Measurements from ENCODE around the gene SMARCC1. TPM values are rescaled to one million over a fixed set of nuclear protein-coding genes. Genes with fewer than 3 reads are reported as not detected.
"Not testable (repeated sequence)": the region's sequence is repeated elsewhere in the genome, so short reads cannot be mapped to it uniquely, and the experiment has no call there.

The SMARCC1 gene
- total RNA-seq (2014; rRNA removed) (43.1 and 53.0 TPM in 2 replicates), Bru-seq, nascent RNA (percentile 92 among the genes with signal in this experiment), BruChase-seq, experiment 1, labeled RNA remaining after a 6-hour chase (percentile 85 among the genes with signal in this experiment), BruChase-seq, experiment 2, labeled RNA remaining after a 2-hour chase (percentile 85 among the genes with signal in this experiment)
- long read RNA-seq, full-length matches to known transcripts = 55 of 280 reads
- long read RNA-seq, partial matches to known transcripts = 199 of 280 reads
- long read RNA-seq, other reads (novel, unspliced or antisense) = 26 of 280 reads

DNA sequence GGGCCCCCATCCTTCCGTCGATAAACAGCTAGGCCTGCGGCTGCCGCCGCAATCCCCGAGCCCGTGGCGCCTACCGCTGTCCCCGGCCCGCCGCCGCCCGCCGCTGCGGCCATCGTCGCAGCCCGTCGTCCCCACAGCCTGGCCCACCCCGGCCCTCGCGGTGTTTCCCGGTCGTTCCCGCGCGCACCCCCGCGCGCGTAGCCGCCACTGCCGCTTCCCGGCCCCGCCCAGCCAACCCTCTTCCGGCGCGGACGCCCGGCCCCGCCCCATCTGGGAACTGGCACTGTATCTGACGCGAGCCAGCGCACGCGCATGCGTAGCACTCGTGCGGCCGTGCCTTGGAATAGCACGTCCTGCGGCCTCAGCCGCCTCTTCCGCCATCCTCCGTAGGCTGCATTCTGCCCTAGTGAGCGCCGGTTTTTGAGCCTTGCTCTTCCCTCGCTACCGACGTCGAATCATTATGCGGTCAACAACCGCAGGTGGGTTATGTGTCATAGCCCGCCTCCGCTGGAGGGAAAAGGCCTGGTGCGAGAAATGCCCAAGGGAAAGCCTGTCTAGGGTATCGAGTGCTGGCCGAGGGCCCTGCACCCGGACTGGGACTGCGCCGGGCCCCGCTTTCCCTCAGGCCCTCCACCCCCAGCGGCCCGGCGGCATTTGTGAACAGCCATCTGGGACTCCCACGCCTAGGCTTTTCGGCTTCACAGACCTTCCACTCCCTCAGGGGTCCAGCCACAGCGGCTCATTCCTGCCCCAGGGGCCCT lies at the start of gene SMARCC1:
Gene SMARCC1 (minus strand): TSS at position 209 of the 761 bp plus-strand sequence. CDS start 96 bp downstream, at position 113.
- H2AFZ ChIP-seq (ENCODE audit: low read length) = peak within 1 kb of the TSS; percentile 74
- H3K27me3 ChIP-seq (ENCODE audit: low read length) = no peaks in the 10 kb centered on the region
- H3K36me3 ChIP-seq (ENCODE audit: low read depth, low read length) = no peaks in the 10 kb centered on the region; the same call in 1 of the 2 replicates
- no peaks in the 10 kb centered on the region for H3K9me2 ChIP-seq (replicated peaks; ENCODE audit: low read length)
- H3K4me1 ChIP-seq (ENCODE audit: insufficient read depth, low read length) = peaks cover 20% of the 10 kb centered on the region
- peak within 1 kb of the TSS; percentile 82 for H3K27ac ChIP-seq (ENCODE audit: low read length)
- POLR2A ChIA-PET (ENCODE audit: unreplicated experiment) = interaction anchor here (0.6 to 0.7 kb wide), 2 partner anchors 202 to 495 kb away, joined by 6 to 17 read pairs; no protein-coding TSS in a partner anchor
- peak within 1 kb of the TSS; percentile 98 for H3K9ac ChIP-seq (ENCODE audit: low read length)
- peaks cover 48% of the 10 kb centered on the region for H3K79me2 ChIP-seq (ENCODE audit: low read length)
- ATAC-seq (peak; percentile 87), DNase-seq (peak; percentile 99)
- BruUV-seq (replicated peaks) = TSS peak; percentile 84
- peak within 1 kb of the TSS; percentile 90 for H3K4me2 ChIP-seq (ENCODE audit: low read length)
- intact Hi-C loops (cut with micrococcal nuclease) = loop anchor here (2.0 to 10.0 kb wide), 2 partner anchors 117 to 269 kb away; partner anchors contain the start of gene ELP6
- H3K9me3 ChIP-seq (ENCODE audit: low read length) = no peaks in the 10 kb centered on the region
- peaks cover 23% of the 10 kb centered on the region for H4K20me1 ChIP-seq (ENCODE audit: low read length)
- peak within 1 kb of the TSS; percentile 82 for H3K4me3 ChIP-seq (ENCODE audit: low read length)
- TF ChIP-seq, protein P1, sequence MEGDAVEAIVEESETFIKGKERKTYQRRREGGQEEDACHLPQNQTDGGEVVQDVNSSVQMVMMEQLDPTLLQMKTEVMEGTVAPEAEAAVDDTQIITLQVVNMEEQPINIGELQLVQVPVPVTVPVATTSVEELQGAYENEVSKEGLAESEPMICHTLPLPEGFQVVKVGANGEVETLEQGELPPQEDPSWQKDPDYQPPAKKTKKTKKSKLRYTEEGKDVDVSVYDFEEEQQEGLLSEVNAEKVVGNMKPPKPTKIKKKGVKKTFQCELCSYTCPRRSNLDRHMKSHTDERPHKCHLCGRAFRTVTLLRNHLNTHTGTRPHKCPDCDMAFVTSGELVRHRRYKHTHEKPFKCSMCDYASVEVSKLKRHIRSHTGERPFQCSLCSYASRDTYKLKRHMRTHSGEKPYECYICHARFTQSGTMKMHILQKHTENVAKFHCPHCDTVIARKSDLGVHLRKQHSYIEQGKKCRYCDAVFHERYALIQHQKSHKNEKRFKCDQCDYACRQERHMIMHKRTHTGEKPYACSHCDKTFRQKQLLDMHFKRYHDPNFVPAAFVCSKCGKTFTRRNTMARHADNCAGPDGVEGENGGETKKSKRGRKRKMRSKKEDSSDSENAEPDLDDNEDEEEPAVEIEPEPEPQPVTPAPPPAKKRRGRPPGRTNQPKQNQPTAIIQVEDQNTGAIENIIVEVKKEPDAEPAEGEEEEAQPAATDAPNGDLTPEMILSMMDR (conservative IDR thresholded peaks at IDR 0.05; ENCODE audit: low read depth, low read length) = no peak
- no peak for TF ChIP-seq EZH2 (IDR thresholded peaks at IDR 0.05; ENCODE audit: low read length, unreplicated experiment)
- TF ChIP-seq EZH2phosphoT487 (IDR thresholded peaks at IDR 0.05; ENCODE audit: borderline replicate concordance, low read length) = 0 out of 2 replicates have a peak, but pooled peaks have one; percentile 17
- H3F3A ChIP-seq (ENCODE audit: low read length, unreplicated experiment) = no peaks in the 10 kb centered on the region
- CTCF ChIA-PET = no interaction called here

DNA sequence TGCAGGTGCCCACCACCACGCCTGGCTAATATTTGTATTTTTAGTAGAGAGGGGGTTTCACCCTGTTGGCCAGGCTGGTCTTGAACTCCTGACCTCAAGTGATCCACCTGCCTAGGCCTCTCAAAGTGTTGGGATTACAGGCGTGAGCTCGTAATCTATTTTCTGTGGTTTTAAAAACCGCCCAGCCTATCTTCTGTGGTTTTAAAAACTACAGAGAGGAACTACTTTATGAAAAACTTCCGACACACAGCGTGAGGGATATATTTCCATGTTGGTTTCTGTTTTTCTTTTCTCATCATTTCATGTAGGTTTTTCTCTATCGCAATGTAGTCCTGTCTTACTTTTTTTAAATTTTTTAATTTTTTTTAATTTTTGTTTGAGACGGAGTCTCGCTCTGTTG lies 47.8 kb upstream of the SMARCC1 start:
- CTCF ChIA-PET; H3K27me3 ChIP-seq (ENCODE audit: low read length); H3K9me2 ChIP-seq (replicated peaks; ENCODE audit: low read length); H3K27ac ChIP-seq (ENCODE audit: low read length); H2AFZ ChIP-seq (ENCODE audit: low read length); DNase-seq; ATAC-seq; BruUV-seq (replicated peaks); H3K4me3 ChIP-seq (ENCODE audit: low read length); H3K9ac ChIP-seq (ENCODE audit: low read length); H3F3A ChIP-seq (ENCODE audit: low read length, unreplicated experiment); POLR2A ChIA-PET (ENCODE audit: unreplicated experiment); intact Hi-C loops (cut with micrococcal nuclease); H3K9me3 ChIP-seq (ENCODE audit: low read length); H3K4me2 ChIP-seq (ENCODE audit: low read length): not testable (repeated sequence)
- peaks cover 12% of the 10 kb centered on the region; the same call in 1 of the 2 replicates for H4K20me1 ChIP-seq (ENCODE audit: low read length)
- H3K36me3 ChIP-seq (ENCODE audit: low read depth, low read length) = peaks cover 52% of the 10 kb centered on the region
- peaks cover 13% of the 10 kb centered on the region for H3K4me1 ChIP-seq (ENCODE audit: insufficient read depth, low read length)
- H3K79me2 ChIP-seq (ENCODE audit: low read length) = peaks cover 35% of the 10 kb centered on the region

DNA sequence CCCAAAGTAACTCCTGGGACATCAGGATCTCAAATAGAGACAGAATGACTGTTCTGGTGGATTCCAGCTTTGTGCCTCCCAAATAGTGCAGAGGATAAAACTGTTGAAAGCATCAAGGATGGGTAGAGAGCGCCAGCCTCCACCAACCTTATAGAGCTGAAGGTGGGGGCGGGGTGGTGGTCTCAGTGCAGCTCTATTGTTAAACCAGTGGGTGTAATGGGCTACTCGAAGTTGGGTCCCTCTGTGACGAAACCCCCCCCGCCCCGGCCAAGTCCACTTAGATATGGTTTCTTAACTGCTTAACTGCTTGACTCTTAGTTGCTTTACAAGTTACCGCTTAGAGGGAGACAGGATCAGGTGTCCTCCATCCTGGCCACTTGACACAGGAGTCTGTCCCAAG lies 43.9 kb upstream of the SMARCC1 start:
- ChIA-PET POLR2A (ENCODE audit: unreplicated experiment) (interaction anchor here (0.5 kb wide), 1 partner anchor 30 kb away, joined by 3 read pairs; no protein-coding TSS in a partner anchor), CTCF (interaction anchor here (0.6 kb wide), 1 partner anchor 313 kb away, joined by 3 read pairs; no protein-coding TSS in a partner anchor)
- peak overlapping the region; percentile 98 for H3K9ac ChIP-seq (ENCODE audit: low read length)
- BruUV-seq (replicated peaks) = no TSS peak
- peaks cover 17% of the 10 kb centered on the region for H3K4me1 ChIP-seq (ENCODE audit: insufficient read depth, low read length)
- TF ChIP-seq EZH2 (IDR thresholded peaks at IDR 0.05; ENCODE audit: low read length, unreplicated experiment) (no peak), EZH2phosphoT487 (IDR thresholded peaks at IDR 0.05; ENCODE audit: borderline replicate concordance, low read length) (no peak)
- TF ChIP-seq, protein P1 (conservative IDR thresholded peaks at IDR 0.05; ENCODE audit: low read depth, low read length) = no peak
- H3F3A ChIP-seq (ENCODE audit: low read length, unreplicated experiment) = no peaks in the 10 kb centered on the region
- H3K79me2 ChIP-seq (ENCODE audit: low read length) = peaks cover 39% of the 10 kb centered on the region
- peaks cover 25% of the 10 kb centered on the region for H3K36me3 ChIP-seq (ENCODE audit: low read depth, low read length)
- intact Hi-C loops (cut with micrococcal nuclease) = no loop called here
- DNase-seq = no peak
- peaks cover 12% of the 10 kb centered on the region; the same call in 1 of the 2 replicates for H4K20me1 ChIP-seq (ENCODE audit: low read length)
- no peaks in the 10 kb centered on the region for H3K9me3 ChIP-seq (ENCODE audit: low read length)
- peak overlapping the region; percentile 36 for H3K27ac ChIP-seq (ENCODE audit: low read length)
- no peaks in the 10 kb centered on the region for H3K27me3 ChIP-seq (ENCODE audit: low read length)
- peak overlapping the region; percentile 86 for H2AFZ ChIP-seq (ENCODE audit: low read length)
- H3K4me3 ChIP-seq (ENCODE audit: low read length) = peak overlapping the region; percentile 94
- H3K4me2 ChIP-seq (ENCODE audit: low read length) = peak overlapping the region; percentile 96
- ATAC-seq = no peak; the same call in 1 of the 2 replicates
- H3K9me2 ChIP-seq (replicated peaks; ENCODE audit: low read length) = no peaks in the 10 kb centered on the region
